Ishikawa (cell line): ENCODE measurements around the gene CLNK.
A peak's percentile ranks its signal among the peaks of the same experiment; 100 is the strongest.

Experiments used
- CEBPB ChIP-seq: IDR thresholded peaks from 2 replicates; pipeline ENCODE4 v1.6.1; 2012
- CREB1 ChIP-seq: IDR thresholded peaks from 2 replicates; pipeline ENCODE4 v1.6.1; 2012; ENCODE audit warnings: low read depth
- EGR1 ChIP-seq: IDR thresholded peaks from 2 replicates; pipeline ENCODE4 v1.6.1; 2012
- EP300 ChIP-seq: IDR thresholded peaks from 2 replicates; pipeline ENCODE4 v1.6.1; 2012; ENCODE audit warnings: borderline replicate concordance
- FOXM1 ChIP-seq: IDR thresholded peaks from 2 replicates; pipeline ENCODE4 v1.6.1; 2012; ENCODE audit warnings: low read depth, borderline replicate concordance
- MAX ChIP-seq: IDR thresholded peaks from 2 replicates; pipeline ENCODE4 v1.6.1; 2012
- NFIC ChIP-seq: IDR thresholded peaks from 2 replicates; pipeline ENCODE4 v1.6.1; 2012
- RAD21 ChIP-seq: IDR thresholded peaks from 2 replicates; pipeline ENCODE4 v1.6.1; 2012; ENCODE audit warnings: low read depth
- TAF1 ChIP-seq: IDR thresholded peaks from 2 replicates; pipeline ENCODE4 v1.6.1; 2012; ENCODE audit warnings: low read depth, mild to moderate bottlenecking
- TCF12 ChIP-seq: IDR thresholded peaks from 2 replicates; pipeline ENCODE4 v1.6.1; 2012; ENCODE audit warnings: low read depth
- TEAD4 ChIP-seq: IDR thresholded peaks from 2 replicates; pipeline ENCODE4 v1.6.1; 2012
- YY1 ChIP-seq: IDR thresholded peaks from 2 replicates; pipeline ENCODE4 v1.6.1; 2012; ENCODE audit warnings: low read depth
- ZBTB7A ChIP-seq: IDR thresholded peaks from 2 replicates; pipeline ENCODE4 v1.6.1; 2012; ENCODE audit warnings: low read depth
- TF ChIP-seq, protein P1 (sequence below): IDR thresholded peaks from 2 replicates; pipeline ENCODE4 v1.6.1; 2012; ENCODE audit warnings: low read depth, mild to moderate bottlenecking
- TF ChIP-seq, protein P2 (sequence below): IDR thresholded peaks from 2 replicates; pipeline ENCODE4 v1.6.1; 2012

Gene CLNK

GRCh38 chr4:10500776-10501175 lies 183.8 kb downstream of the CLNK start:
- TF ChIP-seq CREB1 (no peak), FOXM1 (no peak), YY1 (no peak), EGR1 (no peak), ZBTB7A (no peak), EP300 (no peak)

- TF ChIP-seq, protein P1, sequence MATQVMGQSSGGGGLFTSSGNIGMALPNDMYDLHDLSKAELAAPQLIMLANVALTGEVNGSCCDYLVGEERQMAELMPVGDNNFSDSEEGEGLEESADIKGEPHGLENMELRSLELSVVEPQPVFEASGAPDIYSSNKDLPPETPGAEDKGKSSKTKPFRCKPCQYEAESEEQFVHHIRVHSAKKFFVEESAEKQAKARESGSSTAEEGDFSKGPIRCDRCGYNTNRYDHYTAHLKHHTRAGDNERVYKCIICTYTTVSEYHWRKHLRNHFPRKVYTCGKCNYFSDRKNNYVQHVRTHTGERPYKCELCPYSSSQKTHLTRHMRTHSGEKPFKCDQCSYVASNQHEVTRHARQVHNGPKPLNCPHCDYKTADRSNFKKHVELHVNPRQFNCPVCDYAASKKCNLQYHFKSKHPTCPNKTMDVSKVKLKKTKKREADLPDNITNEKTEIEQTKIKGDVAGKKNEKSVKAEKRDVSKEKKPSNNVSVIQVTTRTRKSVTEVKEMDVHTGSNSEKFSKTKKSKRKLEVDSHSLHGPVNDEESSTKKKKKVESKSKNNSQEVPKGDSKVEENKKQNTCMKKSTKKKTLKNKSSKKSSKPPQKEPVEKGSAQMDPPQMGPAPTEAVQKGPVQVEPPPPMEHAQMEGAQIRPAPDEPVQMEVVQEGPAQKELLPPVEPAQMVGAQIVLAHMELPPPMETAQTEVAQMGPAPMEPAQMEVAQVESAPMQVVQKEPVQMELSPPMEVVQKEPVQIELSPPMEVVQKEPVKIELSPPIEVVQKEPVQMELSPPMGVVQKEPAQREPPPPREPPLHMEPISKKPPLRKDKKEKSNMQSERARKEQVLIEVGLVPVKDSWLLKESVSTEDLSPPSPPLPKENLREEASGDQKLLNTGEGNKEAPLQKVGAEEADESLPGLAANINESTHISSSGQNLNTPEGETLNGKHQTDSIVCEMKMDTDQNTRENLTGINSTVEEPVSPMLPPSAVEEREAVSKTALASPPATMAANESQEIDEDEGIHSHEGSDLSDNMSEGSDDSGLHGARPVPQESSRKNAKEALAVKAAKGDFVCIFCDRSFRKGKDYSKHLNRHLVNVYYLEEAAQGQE = no peak
Measured at GRCh38 chr4:10496200-10496599, 188.4 kb downstream of the CLNK start.

DNA sequence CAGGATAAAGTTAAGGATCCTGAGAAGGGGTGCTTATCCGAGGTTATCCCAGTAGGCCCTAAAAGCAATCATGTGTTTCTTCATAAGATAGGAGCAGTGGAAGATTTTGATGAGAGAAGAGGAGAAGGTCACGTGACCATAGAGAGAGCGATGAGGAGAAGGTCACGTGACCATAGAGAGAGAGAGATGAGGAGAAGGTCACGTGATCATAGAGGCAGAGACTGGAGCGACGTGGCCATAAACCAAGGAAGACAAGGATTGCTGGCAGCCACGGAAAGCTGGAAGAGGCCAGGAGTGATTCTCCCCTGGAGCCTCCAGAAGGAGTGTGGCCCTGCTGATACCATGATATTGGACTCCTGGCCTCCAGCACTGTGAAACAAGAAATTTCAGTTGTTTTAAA lies 188.9 kb downstream of the CLNK start:
- no peak for TF ChIP-seq CEBPB
- TF ChIP-seq, protein P2, sequence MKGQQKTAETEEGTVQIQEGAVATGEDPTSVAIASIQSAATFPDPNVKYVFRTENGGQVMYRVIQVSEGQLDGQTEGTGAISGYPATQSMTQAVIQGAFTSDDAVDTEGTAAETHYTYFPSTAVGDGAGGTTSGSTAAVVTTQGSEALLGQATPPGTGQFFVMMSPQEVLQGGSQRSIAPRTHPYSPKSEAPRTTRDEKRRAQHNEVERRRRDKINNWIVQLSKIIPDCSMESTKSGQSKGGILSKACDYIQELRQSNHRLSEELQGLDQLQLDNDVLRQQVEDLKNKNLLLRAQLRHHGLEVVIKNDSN = peak; percentile 72

DNA sequence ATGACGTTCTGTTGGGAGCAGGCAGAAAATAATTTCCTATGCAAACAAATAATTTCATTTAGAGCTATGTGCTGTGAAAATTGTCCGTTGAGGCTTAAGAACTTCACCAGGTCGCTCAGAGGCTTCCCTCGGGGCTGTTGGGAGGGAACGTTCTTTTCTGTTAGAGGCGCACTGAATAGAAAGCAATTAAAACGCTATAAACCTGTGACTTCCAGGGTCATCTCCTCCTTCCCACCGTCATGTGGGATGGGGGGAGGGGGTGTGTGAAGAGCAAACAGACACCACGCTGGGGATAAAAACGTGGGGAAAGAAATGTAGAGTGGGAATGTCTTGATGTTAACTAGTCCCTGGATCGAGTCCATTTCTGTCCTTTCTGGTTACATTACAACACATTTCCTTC lies 192.1 kb downstream of the CLNK start:
- TF ChIP-seq MAX (no peak), CREB1 (no peak), EP300 (no peak), ZBTB7A (no peak), TEAD4 (no peak), EGR1 (no peak), FOXM1 (no peak), NFIC (no peak), TCF12 (no peak), CEBPB (no peak), TAF1 (no peak)
- TF ChIP-seq, protein P1 = no peak
- TF ChIP-seq, protein P2 = no peak

GRCh38 chr4:10491401-10491800 lies 193.2 kb downstream of the CLNK start:
- TF ChIP-seq EGR1 = no peak
- TF ChIP-seq EP300 = no peak
- no peak for TF ChIP-seq FOXM1
- TF ChIP-seq MAX = no peak
- no peak for TF ChIP-seq TCF12
- TF ChIP-seq NFIC = no peak
- no peak for TF ChIP-seq YY1
- TF ChIP-seq TEAD4 = no peak
- no peak for TF ChIP-seq TAF1
- TF ChIP-seq CREB1 = no peak
- no peak for TF ChIP-seq ZBTB7A
- TF ChIP-seq, protein P1 = no peak
- TF ChIP-seq CEBPB = no peak
- TF ChIP-seq RAD21 = no peak
- TF ChIP-seq, protein P2 = no peak
